Effector memory CD4-positive, alpha-beta T cell (primary cell): Measurements from ENCODE around the gene TXNRD3.
"Not testable (repeated sequence)": the region's sequence is repeated elsewhere in the genome, so short reads cannot be mapped to it uniquely, and the experiment has no call there.

Experiments used
- DNase-seq, 3 donors: peaks; one replicate each; pipeline ENCODE4 v3.0.0-alpha.2; 2020
- H3K27ac ChIP-seq: 2 replicates; pipeline ENCODE4 v1.7.0; 2013; ENCODE audit warnings: mild to moderate bottlenecking, low read length, moderate library complexity; ENCODE audit not compliant: insufficient read depth, poor library complexity, severe bottlenecking
- H3K27me3 ChIP-seq: replicated peaks from 2 replicates; pipeline ENCODE4 v1.7.0; 2013; ENCODE audit warnings: mild to moderate bottlenecking, low read length; ENCODE audit not compliant: insufficient read depth, control insufficient read depth, poor library complexity, severe bottlenecking
- H3K36me3 ChIP-seq: 2 replicates; pipeline ENCODE4 v1.7.0; 2013; ENCODE audit warnings: mild to moderate bottlenecking, low read length, moderate library complexity; ENCODE audit not compliant: control insufficient read depth, insufficient read depth
- H3K4me1 ChIP-seq: 2 replicates; pipeline ENCODE4 v1.7.0; 2013; ENCODE audit warnings: low read length, mild to moderate bottlenecking; ENCODE audit not compliant: control insufficient read depth, insufficient read depth, poor library complexity, severe bottlenecking
- H3K4me3 ChIP-seq: 2 replicates; pipeline ENCODE4 v1.7.0; 2013; ENCODE audit warnings: low read length, low read depth, mild to moderate bottlenecking; ENCODE audit not compliant: insufficient read depth, poor library complexity, severe bottlenecking
- H3K9me3 ChIP-seq: 2 replicates; pipeline ENCODE4 v1.7.0; 2013; ENCODE audit warnings: mild to moderate bottlenecking, low read length, moderate library complexity; ENCODE audit not compliant: control insufficient read depth

Gene TXNRD3

GRCh38 chr3:126606001-126606400 is 48.9 kb downstream of the TXNRD3 start:
- no peaks in the 10 kb centered on the region for H3K9me3 ChIP-seq
- H3K27ac ChIP-seq, result no peak overlapping the region
- no peak overlapping the region for H3K4me3 ChIP-seq
- no peaks in the 10 kb centered on the region for H3K27me3 ChIP-seq
- no peaks in the 10 kb centered on the region for H3K36me3 ChIP-seq
- H3K4me1 ChIP-seq, result no peaks in the 10 kb centered on the region
- DNase-seq, result no peak

GRCh38 chr3:126604691-126605090 is 50.2 kb downstream of the TXNRD3 start:
- DNase-seq, result no peak
- no peaks in the 10 kb centered on the region for H3K36me3 ChIP-seq
- no peaks in the 10 kb centered on the region for H3K9me3 ChIP-seq
- no peaks in the 10 kb centered on the region for H3K4me1 ChIP-seq
- H3K27ac ChIP-seq, result no peak overlapping the region
- no peaks in the 10 kb centered on the region for H3K27me3 ChIP-seq
- no peak overlapping the region for H3K4me3 ChIP-seq

- no peaks in the 10 kb centered on the region for H3K36me3 ChIP-seq
- H3K4me1 ChIP-seq, result no peaks in the 10 kb centered on the region
- DNase-seq, result no peak
- no peak overlapping the region for H3K4me3 ChIP-seq
- H3K9me3 ChIP-seq, result no peaks in the 10 kb centered on the region
- H3K27me3 ChIP-seq, result no peaks in the 10 kb centered on the region
- no peak overlapping the region for H3K27ac ChIP-seq
These were observed 55.8 kb downstream of the TXNRD3 start for GRCh38 chr3:126599101-126599500.

- not testable (repeated sequence) for H3K4me3 ChIP-seq, H3K4me1 ChIP-seq, H3K9me3 ChIP-seq, H3K27ac ChIP-seq, H3K36me3 ChIP-seq, H3K27me3 ChIP-seq, DNase-seq
These were observed 59.4 kb downstream of the TXNRD3 start for GRCh38 chr3:126595479-126595878.

- not testable (repeated sequence) for H3K27me3 ChIP-seq, H3K4me1 ChIP-seq, H3K9me3 ChIP-seq, H3K27ac ChIP-seq, H3K4me3 ChIP-seq, DNase-seq, H3K36me3 ChIP-seq
These were observed 63.4 kb downstream of the TXNRD3 start for GRCh38 chr3:126591515-126591914.

GRCh38 chr3:126582311-126582710 is 72.6 kb downstream of the TXNRD3 start:
- no peaks in the 10 kb centered on the region for H3K27me3 ChIP-seq
- no peaks in the 10 kb centered on the region for H3K4me1 ChIP-seq
- H3K36me3 ChIP-seq, result no peaks in the 10 kb centered on the region
- DNase-seq, result no peak
- H3K4me3 ChIP-seq, result no peak overlapping the region
- no peaks in the 10 kb centered on the region for H3K9me3 ChIP-seq
- H3K27ac ChIP-seq, result no peak overlapping the region

GRCh38 chr3:126581569-126581968 is 73.4 kb downstream of the TXNRD3 start:
- H3K9me3 ChIP-seq, result no peaks in the 10 kb centered on the region
- no peak overlapping the region for H3K27ac ChIP-seq
- no peak overlapping the region for H3K4me3 ChIP-seq
- no peaks in the 10 kb centered on the region for H3K27me3 ChIP-seq
- no peaks in the 10 kb centered on the region for H3K4me1 ChIP-seq
- no peaks in the 10 kb centered on the region for H3K36me3 ChIP-seq
- no peak for DNase-seq

GRCh38 chr3:126580746-126581145 is 74.2 kb downstream of the TXNRD3 start:
- Histone ChIP-seq H3K36me3 (no peaks in the 10 kb centered on the region), H3K27ac (no peak overlapping the region), H3K4me1 (no peaks in the 10 kb centered on the region), H3K4me3 (no peak overlapping the region), H3K27me3 (no peaks in the 10 kb centered on the region), H3K9me3 (no peaks in the 10 kb centered on the region)
- no peak for DNase-seq

GRCh38 chr3:126578702-126579101 is 76.2 kb downstream of the TXNRD3 start:
- Histone ChIP-seq H3K4me3 (no peak overlapping the region), H3K4me1 (no peaks in the 10 kb centered on the region), H3K27me3 (no peaks in the 10 kb centered on the region), H3K9me3 (no peaks in the 10 kb centered on the region), H3K27ac (no peak overlapping the region), H3K36me3 (no peaks in the 10 kb centered on the region)
- no peak for DNase-seq

GRCh38 chr3:126577261-126577660 is 77.7 kb downstream of the TXNRD3 start:
- Histone ChIP-seq H3K27ac (no peak overlapping the region), H3K4me1 (no peaks in the 10 kb centered on the region), H3K36me3 (no peaks in the 10 kb centered on the region), H3K9me3 (no peaks in the 10 kb centered on the region), H3K4me3 (no peak overlapping the region), H3K27me3 (no peaks in the 10 kb centered on the region)
- DNase-seq, result no peak
